ENCODE results near the gene PRKAG2. TPM values are rescaled to one million over a fixed set of nuclear protein-coding genes. Genes with fewer than 3 reads are reported as not detected.
"Not testable (repeated sequence)": the region's sequence is repeated elsewhere in the genome, so short reads cannot be mapped to it uniquely, and the experiment has no call there.

The PRKAG2 gene
- total and polyA plus RNA-seq, 9 donors, result 9.3 to 37.7 (median 22.6) TPM

- Histone ChIP-seq H3K4me3 (no peak overlapping the region), H3K9me3 (no peaks in the 10 kb centered on the region), H3K36me3 (no peaks in the 10 kb centered on the region), H3K4me1 (ENCODE audit: insufficient read depth) (no peaks in the 10 kb centered on the region), H3K27ac (no peak overlapping the region), H3K27me3 (no peaks in the 10 kb centered on the region)
- intact Hi-C loops (cut with DNase I), result no loop called here
- TF ChIP-seq POLR2A (IDR thresholded peaks at IDR 0.05), result no peak
- TF ChIP-seq, protein P1, sequence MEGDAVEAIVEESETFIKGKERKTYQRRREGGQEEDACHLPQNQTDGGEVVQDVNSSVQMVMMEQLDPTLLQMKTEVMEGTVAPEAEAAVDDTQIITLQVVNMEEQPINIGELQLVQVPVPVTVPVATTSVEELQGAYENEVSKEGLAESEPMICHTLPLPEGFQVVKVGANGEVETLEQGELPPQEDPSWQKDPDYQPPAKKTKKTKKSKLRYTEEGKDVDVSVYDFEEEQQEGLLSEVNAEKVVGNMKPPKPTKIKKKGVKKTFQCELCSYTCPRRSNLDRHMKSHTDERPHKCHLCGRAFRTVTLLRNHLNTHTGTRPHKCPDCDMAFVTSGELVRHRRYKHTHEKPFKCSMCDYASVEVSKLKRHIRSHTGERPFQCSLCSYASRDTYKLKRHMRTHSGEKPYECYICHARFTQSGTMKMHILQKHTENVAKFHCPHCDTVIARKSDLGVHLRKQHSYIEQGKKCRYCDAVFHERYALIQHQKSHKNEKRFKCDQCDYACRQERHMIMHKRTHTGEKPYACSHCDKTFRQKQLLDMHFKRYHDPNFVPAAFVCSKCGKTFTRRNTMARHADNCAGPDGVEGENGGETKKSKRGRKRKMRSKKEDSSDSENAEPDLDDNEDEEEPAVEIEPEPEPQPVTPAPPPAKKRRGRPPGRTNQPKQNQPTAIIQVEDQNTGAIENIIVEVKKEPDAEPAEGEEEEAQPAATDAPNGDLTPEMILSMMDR (IDR thresholded peaks at IDR 0.05), result no peak
- TF ChIP-seq EP300 (IDR thresholded peaks at IDR 0.05), result no peak
- WGBS, 3 donors, result 85 to 92% (median 89%) methylated on average over 8 of the region's 8 CpGs
- no peak for DNase-seq
These were observed 295.2 kb downstream of the PRKAG2 start for GRCh38 chr7:151581741-151582140.

DNA sequence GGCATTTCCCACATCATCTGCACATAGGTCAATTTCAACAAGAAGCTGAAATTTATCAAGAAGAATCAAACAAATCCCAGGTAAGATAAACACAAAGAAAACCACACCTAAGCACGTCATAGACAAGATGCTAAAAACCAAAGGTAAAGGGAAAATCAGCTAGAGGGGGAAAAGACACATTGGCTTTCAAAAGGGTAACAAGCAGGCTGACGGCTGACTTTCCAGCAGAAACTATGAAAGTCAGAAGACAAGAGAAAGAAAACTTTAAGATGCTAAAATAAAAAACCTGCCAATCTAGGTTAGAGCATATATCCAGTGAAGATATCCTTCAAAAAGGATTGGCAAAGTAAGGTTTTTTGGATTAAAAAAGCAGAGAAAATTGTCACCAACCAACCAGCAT is 297.3 kb downstream of the PRKAG2 start:
- H3K9me3 ChIP-seq, result no peaks in the 10 kb centered on the region
- H3K27me3 ChIP-seq, result no peaks in the 10 kb centered on the region
- H3K36me3 ChIP-seq, result no peaks in the 10 kb centered on the region
- no peak overlapping the region for H3K4me3 ChIP-seq
- no peaks in the 10 kb centered on the region for H3K4me1 ChIP-seq (ENCODE audit: insufficient read depth)
- intact Hi-C loops (cut with DNase I), result loop anchor here in 2 of 4 donors (10.0 kb wide), 1 partner anchor 175 kb away; no protein-coding TSS in a partner anchor
- TF ChIP-seq, protein P1 (IDR thresholded peaks at IDR 0.05), result no peak
- TF ChIP-seq POLR2A (IDR thresholded peaks at IDR 0.05) (no peak), EP300 (IDR thresholded peaks at IDR 0.05) (no peak)
- no peak overlapping the region for H3K27ac ChIP-seq
- DNase-seq, result no peak
- WGBS, 3 donors, result 92 to 99% (median 99%) methylated on average over 2 of the region's 2 CpGs

GRCh38 chr7:151575410-151575809 is 301.5 kb downstream of the PRKAG2 start:
- Histone ChIP-seq H3K36me3 (no peaks in the 10 kb centered on the region), H3K9me3 (no peaks in the 10 kb centered on the region), H3K4me3 (no peak overlapping the region), H3K27ac (no peak overlapping the region), H3K4me1 (ENCODE audit: insufficient read depth) (no peaks in the 10 kb centered on the region), H3K27me3 (no peaks in the 10 kb centered on the region)
- 92 to 95% (median 94%) methylated on average over 7 of the region's 7 CpGs for WGBS, 3 donors
- no peak for TF ChIP-seq EP300 (IDR thresholded peaks at IDR 0.05)
- TF ChIP-seq, protein P1 (IDR thresholded peaks at IDR 0.05), result no peak
- intact Hi-C loops (cut with DNase I), result loop anchor here in 2 of 4 donors (10.0 kb wide), 1 partner anchor 179 kb away; no protein-coding TSS in a partner anchor
- no peak for DNase-seq

DNA sequence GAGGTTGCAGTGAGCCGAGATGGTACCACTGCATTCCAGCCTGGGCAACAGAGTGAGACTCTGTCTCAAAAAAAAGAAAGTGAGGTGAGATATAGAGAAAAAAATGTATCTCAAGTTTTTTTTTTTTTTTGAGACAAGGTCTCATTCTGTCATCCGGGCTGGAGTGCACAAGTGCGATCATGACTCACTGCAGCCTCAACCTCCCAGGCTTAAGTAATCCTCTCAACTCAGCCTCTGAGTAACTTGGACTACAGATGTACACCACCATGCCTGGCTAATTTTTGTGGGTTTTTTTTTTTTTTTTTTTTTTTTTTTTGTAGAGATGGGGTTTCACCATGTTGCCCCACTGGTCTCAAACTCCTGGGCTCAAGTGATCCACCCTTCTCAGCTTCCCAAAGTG is 303.9 kb downstream of the PRKAG2 start:
- 89 to 94% (median 91%) methylated on average over 3 of the region's 3 CpGs for WGBS, 3 donors
- not testable (repeated sequence) for H3K4me3 ChIP-seq; H3K27me3 ChIP-seq; H3K9me3 ChIP-seq; H3K27ac ChIP-seq; H3K36me3 ChIP-seq; DNase-seq; H3K4me1 ChIP-seq (ENCODE audit: insufficient read depth)
- intact Hi-C loops (cut with DNase I), result loop anchor here in 3 of 4 donors (5.0 to 10.0 kb wide), 2 partner anchors 182 to 184 kb away; no protein-coding TSS in a partner anchor

DNA sequence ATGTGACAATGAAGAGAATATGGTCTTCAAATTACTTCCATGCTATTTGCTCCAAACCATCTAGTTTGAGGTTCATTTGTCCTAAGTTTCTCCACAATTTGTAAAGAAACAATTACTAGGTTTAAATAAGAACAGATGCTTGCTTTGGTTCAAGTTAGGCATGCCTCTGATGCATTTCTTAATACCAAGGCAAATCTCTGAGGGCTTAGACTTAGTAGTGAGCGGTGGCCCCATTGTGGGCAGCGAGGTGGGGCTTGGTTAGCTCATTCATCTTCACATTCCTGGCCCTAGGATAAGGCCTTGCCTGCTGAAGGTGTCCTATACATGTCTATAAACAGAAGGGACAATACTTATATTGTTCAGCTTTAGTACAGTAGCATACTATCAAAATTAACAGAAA is 304.8 kb downstream of the PRKAG2 start:
- H3K27ac ChIP-seq, result no peak overlapping the region
- no peak overlapping the region for H3K4me3 ChIP-seq
- H3K27me3 ChIP-seq, result no peaks in the 10 kb centered on the region
- intact Hi-C loops (cut with DNase I), result loop anchor here in 3 of 4 donors (5.0 to 10.0 kb wide), 2 partner anchors 183 to 185 kb away; no protein-coding TSS in a partner anchor
- no peak for TF ChIP-seq POLR2A (IDR thresholded peaks at IDR 0.05)
- TF ChIP-seq, protein P1 (IDR thresholded peaks at IDR 0.05), result no peak
- no peak for TF ChIP-seq EP300 (IDR thresholded peaks at IDR 0.05)
- no peaks in the 10 kb centered on the region for H3K9me3 ChIP-seq
- DNase-seq, result no peak
- WGBS, 3 donors, result 95 to 99% (median 97%) methylated on average over 2 of the region's 2 CpGs
- H3K36me3 ChIP-seq, result no peaks in the 10 kb centered on the region
- no peaks in the 10 kb centered on the region for H3K4me1 ChIP-seq (ENCODE audit: insufficient read depth)
